ENCODE data around the gene LRRTM4.
"Not testable (repeated sequence)": the region's sequence is repeated elsewhere in the genome, so short reads cannot be mapped to it uniquely, and the experiment has no call there.

Gene LRRTM4

GRCh38 chr2:77310416-77310815 lies 211.8 kb downstream of the LRRTM4 start:
- no peak for DNase-seq

GRCh38 chr2:77309725-77310124 lies 212.5 kb downstream of the LRRTM4 start:
- DNase-seq, result no peak

GRCh38 chr2:77301441-77301840 lies 220.7 kb downstream of the LRRTM4 start:
- no peak for DNase-seq

- DNase-seq, result no peak
These were observed 225.4 kb downstream of the LRRTM4 start for GRCh38 chr2:77296791-77297190.

GRCh38 chr2:77294474-77294873 lies 227.7 kb downstream of the LRRTM4 start:
- DNase-seq, result no peak

- no peak for DNase-seq
These were observed 237.8 kb downstream of the LRRTM4 start for GRCh38 chr2:77284353-77284752.

- no peak for DNase-seq
These were observed 250.9 kb downstream of the LRRTM4 start for GRCh38 chr2:77271262-77271661.

GRCh38 chr2:77270433-77270832 lies 251.7 kb downstream of the LRRTM4 start:
- DNase-seq, result no peak

GRCh38 chr2:77268626-77269025 lies 253.6 kb downstream of the LRRTM4 start:
- no peak for DNase-seq

- no peak for DNase-seq
These were observed 289.2 kb downstream of the LRRTM4 start for GRCh38 chr2:77232909-77233425.

GRCh38 chr2:77228391-77228790 lies 293.8 kb downstream of the LRRTM4 start:
- DNase-seq, result no peak

GRCh38 chr2:77210725-77211124 lies 311.5 kb downstream of the LRRTM4 start:
- DNase-seq, result no peak

GRCh38 chr2:77207331-77207730 lies 314.8 kb downstream of the LRRTM4 start:
- DNase-seq, result no peak

- no peak for DNase-seq
These were observed 320.4 kb downstream of the LRRTM4 start for GRCh38 chr2:77201755-77202154.

GRCh38 chr2:77199411-77199810 lies 322.8 kb downstream of the LRRTM4 start:
- DNase-seq, result no peak

GRCh38 chr2:77193858-77194448 lies 328.2 kb downstream of the LRRTM4 start:
- no peak for DNase-seq

GRCh38 chr2:77192811-77193289 lies 329.3 kb downstream of the LRRTM4 start:
- DNase-seq, result no peak

- no peak for DNase-seq
These were observed 330.5 kb downstream of the LRRTM4 start for GRCh38 chr2:77191665-77192064.

- DNase-seq, result no peak
These were observed 331.3 kb downstream of the LRRTM4 start for GRCh38 chr2:77190721-77191346.

GRCh38 chr2:77185052-77185451 lies 337.1 kb downstream of the LRRTM4 start:
- no peak for DNase-seq

GRCh38 chr2:77179297-77179696 lies 342.9 kb downstream of the LRRTM4 start:
- no peak for DNase-seq

- not testable (repeated sequence) for DNase-seq
These were observed 346.9 kb downstream of the LRRTM4 start for GRCh38 chr2:77175266-77175780.

- no peak for DNase-seq
These were observed 352.8 kb downstream of the LRRTM4 start for GRCh38 chr2:77169426-77169825.

GRCh38 chr2:77164021-77164420 lies 358.2 kb downstream of the LRRTM4 start:
- DNase-seq, result not testable (repeated sequence)
